HG02610 (cell line): Measurements from ENCODE around the gene NTHL1.

Source experiments
- ATAC-seq: cut with Tn5 transposase; IDR thresholded peaks from one replicate; pipeline ENCODE4 v1.9.1; 2021; ENCODE audit warnings: mild to moderate bottlenecking, moderate library complexity; ENCODE audit not compliant: unreplicated experiment

NTHL1 gene

GRCh38 chr16:1998360-1998835 is 49.2 kb downstream of the NTHL1 start:
- no peak for ATAC-seq

GRCh38 chr16:1997494-1998359 is 49.9 kb downstream of the NTHL1 start:
- no peak for ATAC-seq

- ATAC-seq, result no peak
Measured at GRCh38 chr16:1993731-1994131, 53.9 kb downstream of the NTHL1 start.

GRCh38 chr16:1992704-1993317 is 54.8 kb downstream of the NTHL1 start:
- no peak for ATAC-seq

GRCh38 chr16:1991948-1992703 is 55.5 kb downstream of the NTHL1 start:
- peak; percentile 44 for ATAC-seq

GRCh38 chr16:1991588-1991947 is 56.1 kb downstream of the NTHL1 start:
- ATAC-seq, result no peak

GRCh38 chr16:1991135-1991551 is 56.5 kb downstream of the NTHL1 start:
- ATAC-seq, result no peak

GRCh38 chr16:1990351-1991134 is 57.1 kb downstream of the NTHL1 start:
- ATAC-seq, result no peak

GRCh38 chr16:1990101-1990350 is 57.6 kb downstream of the NTHL1 start:
- ATAC-seq, result no peak
